SK-N-SH (cell line): ENCODE measurements around the gene ATP5F1D. TPM values are rescaled to one million over a fixed set of nuclear protein-coding genes. Genes with fewer than 3 reads are reported as not detected.

Source experiments
- CTCF ChIA-PET: fragments of 300-600, 350-600 bp; formaldehyde crosslinking; extraction: SDS; loops from one replicate; lab custom pipeline; 2021; lab: Yijun Ruan, JAX
- POLR2A ChIA-PET: fragments of 350-600 bp; sonication (Branson Sonifier 250); formaldehyde crosslinking; extraction: SDS; loops from one replicate; lab custom pipeline; 2020; ENCODE audit warnings: antibody characterized with exemption, inconsistent platforms; lab: Yijun Ruan, JAX
- DNase-seq: peaks from one replicate; pipeline ENCODE4 v3.0.0; 2012
- H2AFZ ChIP-seq: fragments of 200-600 bp; sonication (generic); 2 replicates; pipeline ENCODE4 v1.8.1; 2016; ENCODE audit warnings: antibody characterized with exemption, mild to moderate bottlenecking, low read depth
- H3F3A ChIP-seq: fragments of 200-600 bp; sonication (generic); replicated peaks from 2 replicates; pipeline ENCODE3; 2016; ENCODE audit warnings: antibody characterized with exemption, mild to moderate bottlenecking; ENCODE audit not compliant: insufficient read depth
- H3K27ac ChIP-seq, 2 experiments: fragments of 200-500 bp in 1 of 2; fragments of 200-600 bp in 1 of 2; sonication (Bioruptor generic) in 1 of 2; sonication (generic), shearing (Covaris generic) in 1 of 2; 2 replicates each; pipeline versions ENCODE4 v1.5.1 to v1.6.1; 2014 to 2016; ENCODE audit warnings: low read depth in 2 of 2, inconsistent platforms in 1 of 2, low read length in 1 of 2, mild to moderate bottlenecking in 1 of 2, mixed read lengths in 1 of 2
- H3K27me3 ChIP-seq: fragments of 200-600 bp; sonication (generic), shearing (Covaris generic); 2 replicates; pipeline ENCODE4 v1.6.1; 2016; ENCODE audit warnings: mixed run types; ENCODE audit not compliant: insufficient read depth
- H3K36me3 ChIP-seq, 2 experiments: fragments of 200-500 bp in 1 of 2; fragments of 200-600 bp in 1 of 2; sonication (Bioruptor generic) in 1 of 2; sonication (generic) in 1 of 2; replicated peaks in 1 of 2; 2 replicates each; pipeline versions ENCODE3 to v1.5.1; 2014 to 2016; ENCODE audit warnings: low read length in 1 of 2, mild to moderate bottlenecking in 1 of 2; ENCODE audit not compliant: insufficient read depth in 2 of 2, control insufficient read depth in 1 of 2
- H3K4me1 ChIP-seq, 2 experiments: fragments of 200-500 bp in 1 of 2; fragments of 200-600 bp in 1 of 2; sonication (Bioruptor generic) in 1 of 2; sonication (generic), shearing (Covaris generic) in 1 of 2; 2 replicates each; pipeline versions ENCODE4 v1.5.1 to v1.6.1; 2014 to 2016; ENCODE audit warnings: low read depth in 1 of 2, low read length in 1 of 2, mixed run types in 1 of 2; ENCODE audit not compliant: insufficient read depth in 2 of 2, control insufficient read depth in 1 of 2
- H3K4me2 ChIP-seq: fragments of 200-600 bp; sonication (generic), shearing (Covaris generic); 2 replicates; pipeline ENCODE4 v1.6.1; 2017; ENCODE audit warnings: mixed run types
- H3K4me3 ChIP-seq, 2 experiments: fragments of 200-500 bp in 1 of 2; fragments of 200-600 bp in 1 of 2; sonication (Bioruptor generic) in 1 of 2; sonication (generic), shearing (Covaris generic) in 1 of 2; 2 replicates each; pipeline versions ENCODE4 v1.5.1 to v1.8.1; 2014 to 2016; ENCODE audit warnings: low read depth in 2 of 2, inconsistent platforms in 1 of 2, low read length in 1 of 2, mild to moderate bottlenecking in 1 of 2, mixed read lengths in 1 of 2, moderate library complexity in 1 of 2
- H3K79me2 ChIP-seq: fragments of 200-600 bp; sonication (generic); 2 replicates; pipeline ENCODE4 v1.8.1; 2017; ENCODE audit warnings: mild to moderate bottlenecking; ENCODE audit not compliant: insufficient read depth
- H3K9ac ChIP-seq: fragments of 200-600 bp; sonication (generic); 2 replicates; pipeline ENCODE4 v1.6.1; 2017; ENCODE audit warnings: mixed run types
- H3K9me2 ChIP-seq: fragments of 200-600 bp; sonication (generic); 2 replicates; pipeline ENCODE4 v1.6.1; 2017; ENCODE audit warnings: mixed run types
- H3K9me3 ChIP-seq: fragments of 200-600 bp; sonication (generic); 2 replicates; pipeline ENCODE4 v1.6.1; 2017; ENCODE audit warnings: mixed run types, mild to moderate bottlenecking, moderate library complexity
- H4K20me1 ChIP-seq: fragments of 200-600 bp; sonication (generic); 2 replicates; pipeline ENCODE4 v1.6.1; 2017; ENCODE audit warnings: mild to moderate bottlenecking, mixed run types; ENCODE audit not compliant: insufficient read depth
- CHD2 ChIP-seq: fragments of 150-350 bp; IDR thresholded peaks from 2 replicates; pipeline ENCODE4 v1.6.1; 2018; ENCODE audit warnings: low read length; ENCODE audit not compliant: partially characterized antibody
- CTCF ChIP-seq: fragments of 200-600 bp; sonication (generic); IDR thresholded peaks from 2 replicates; pipeline ENCODE4 v1.6.1; 2017; ENCODE audit warnings: antibody characterized with exemption, mild to moderate bottlenecking, moderate library complexity
- EZH2phosphoT487 ChIP-seq: fragments of 200-600 bp; sonication (generic); IDR thresholded peaks from 2 replicates; pipeline ENCODE4 v1.6.1; 2017; ENCODE audit warnings: low read depth, mixed run types, mild to moderate bottlenecking, antibody characterized with exemption, moderate library complexity, borderline replicate concordance
- FOXJ3 ChIP-seq: sonication (generic); formaldehyde crosslinking; IDR thresholded peaks from 2 replicates; pipeline ENCODE4 v1.5.1; 2020; ENCODE audit warnings: mild to moderate bottlenecking, missing genetic modification reagents
- IRF3 ChIP-seq: fragments of 150-350 bp; IDR thresholded peaks from 2 replicates; pipeline ENCODE4 v1.6.1; 2016; ENCODE audit warnings: mild to moderate bottlenecking, low read depth, low read length
- POLR2AphosphoS5 ChIP-seq: IDR thresholded peaks from 2 replicates; pipeline ENCODE4 v1.6.1; 2012; ENCODE audit warnings: low read depth, low read length
- RFX5 ChIP-seq: IDR thresholded peaks from 2 replicates; pipeline ENCODE4 v1.6.1; 2012; ENCODE audit warnings: mild to moderate bottlenecking, improper control_type of control experiment, low read length
- SIN3A ChIP-seq: IDR thresholded peaks from 2 replicates; pipeline ENCODE4 v1.6.1; 2012; ENCODE audit warnings: low read depth, mild to moderate bottlenecking, low read length, moderate library complexity, borderline replicate concordance
- SMC3 ChIP-seq: IDR thresholded peaks from 2 replicates; pipeline ENCODE4 v1.6.1; 2012; ENCODE audit warnings: low read depth, low read length, improper control_type of control experiment
- TAF1 ChIP-seq: IDR thresholded peaks from 2 replicates; pipeline ENCODE4 v1.6.1; 2012; ENCODE audit warnings: low read depth, mild to moderate bottlenecking, low read length, moderate library complexity, borderline replicate concordance
- TCF12 ChIP-seq: IDR thresholded peaks from 2 replicates; pipeline ENCODE4 v1.4.0; 2012
- USF1 ChIP-seq: IDR thresholded peaks from 2 replicates; pipeline ENCODE4 v1.4.0; 2012; ENCODE audit warnings: low read depth, borderline replicate concordance
- WGBS: methylation state at CpG from one replicate; pipeline ENCODE4 v1.1.6; 2017; ENCODE audit warnings: low lambda C conversion rate; 5-methylcytosine and 5-hydroxymethylcytosine counted together
- polyA plus RNA-seq, 3 experiments: library from polyadenylated mRNA; depleted of rRNA; stranded (reverse); fragments of >200 nt; gene quantifications; 2 replicates each; pipeline ENCODE4 v1.2.3, GENCODE V29; 2012

The ATP5F1D gene
- polyA plus RNA-seq, 1 of the 3 experiments (the other 2 are of a cell fraction) = 226 TPM

GRCh38 chr19:1290196-1290702 lies 48.7 kb downstream of the ATP5F1D start:
- H3K4me1 ChIP-seq = peaks cover 0 to 8% of the 10 kb centered on the region in 2 experiments; a peak in 1 of 4 replicates
- no peak overlapping the region for H2AFZ ChIP-seq
- no peaks in the 10 kb centered on the region for H3K9me2 ChIP-seq
- TF ChIP-seq IRF3 (no peak), POLR2AphosphoS5 (no peak), FOXJ3 (CRISPR knock-in tag) (no peak), SMC3 (no peak), USF1 (no peak), EZH2phosphoT487 (no peak), TCF12 (no peak), RFX5 (no peak), CHD2 (no peak), TAF1 (no peak), SIN3A (no peak), CTCF (no peak)
- no peaks in the 10 kb centered on the region for H3K27me3 ChIP-seq
- no peaks in the 10 kb centered on the region for H3K9me3 ChIP-seq
- no peaks in the 10 kb centered on the region for H3K79me2 ChIP-seq
- WGBS = 100% methylated on average over 3 of the region's 24 CpGs
- ChIA-PET CTCF (interaction anchor here (0.9 kb wide), 1 partner anchor 24 kb away, joined by 3 read pairs; no protein-coding TSS in a partner anchor), POLR2A (interaction anchor here (0.6 kb wide), 1 partner anchor 118 kb away, joined by 3 read pairs; no protein-coding TSS in a partner anchor)
- no peak overlapping the region for H3K4me3 ChIP-seq
- DNase-seq = no peak
- no peak overlapping the region for H3K9ac ChIP-seq
- peaks cover under 1% of the 10 kb centered on the region for H3F3A ChIP-seq
- H3K36me3 ChIP-seq = no peaks in the 10 kb centered on the region
- H3K4me2 ChIP-seq = no peak overlapping the region
- no peaks in the 10 kb centered on the region for H4K20me1 ChIP-seq
- no peak overlapping the region for H3K27ac ChIP-seq
